ENCODE data around the gene BAZ2B.

DNA sequence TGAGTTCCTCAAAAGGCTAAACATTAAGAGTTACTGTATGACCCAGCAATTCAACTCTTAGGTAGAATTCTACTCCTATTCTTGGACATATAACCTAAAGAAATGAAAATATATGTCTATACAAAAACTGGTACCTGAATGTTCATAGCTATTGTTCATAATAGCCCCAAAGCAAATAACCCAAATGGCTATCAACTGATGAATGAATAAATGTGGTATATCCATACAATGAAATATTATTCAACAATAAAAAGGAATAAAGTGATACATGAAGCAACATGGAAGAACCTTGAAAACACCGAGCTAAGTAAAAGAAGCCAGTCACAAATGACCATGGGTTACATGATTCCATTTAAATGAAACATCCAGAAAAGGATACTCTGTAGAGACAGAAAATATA is 114.6 kb downstream of the BAZ2B start:
- TF ChIP-seq POLR2AphosphoS5 (IDR thresholded peaks at IDR 0.05): no peak
- TF ChIP-seq, protein P1, sequence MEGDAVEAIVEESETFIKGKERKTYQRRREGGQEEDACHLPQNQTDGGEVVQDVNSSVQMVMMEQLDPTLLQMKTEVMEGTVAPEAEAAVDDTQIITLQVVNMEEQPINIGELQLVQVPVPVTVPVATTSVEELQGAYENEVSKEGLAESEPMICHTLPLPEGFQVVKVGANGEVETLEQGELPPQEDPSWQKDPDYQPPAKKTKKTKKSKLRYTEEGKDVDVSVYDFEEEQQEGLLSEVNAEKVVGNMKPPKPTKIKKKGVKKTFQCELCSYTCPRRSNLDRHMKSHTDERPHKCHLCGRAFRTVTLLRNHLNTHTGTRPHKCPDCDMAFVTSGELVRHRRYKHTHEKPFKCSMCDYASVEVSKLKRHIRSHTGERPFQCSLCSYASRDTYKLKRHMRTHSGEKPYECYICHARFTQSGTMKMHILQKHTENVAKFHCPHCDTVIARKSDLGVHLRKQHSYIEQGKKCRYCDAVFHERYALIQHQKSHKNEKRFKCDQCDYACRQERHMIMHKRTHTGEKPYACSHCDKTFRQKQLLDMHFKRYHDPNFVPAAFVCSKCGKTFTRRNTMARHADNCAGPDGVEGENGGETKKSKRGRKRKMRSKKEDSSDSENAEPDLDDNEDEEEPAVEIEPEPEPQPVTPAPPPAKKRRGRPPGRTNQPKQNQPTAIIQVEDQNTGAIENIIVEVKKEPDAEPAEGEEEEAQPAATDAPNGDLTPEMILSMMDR (IDR thresholded peaks at IDR 0.05 in 8 of 11, conservative IDR thresholded peaks at IDR 0.05 in 3 of 11): no peak
